Muscle layer of colon (tissue), 2 donors: ENCODE results near the gene TENM4.
"Not testable (repeated sequence)": the region's sequence is repeated elsewhere in the genome, so short reads cannot be mapped to it uniquely, and the experiment has no call there.

Experiments used
- H3K27ac ChIP-seq: one replicate; pipeline ENCODE4 v1.7.0; 2013; ENCODE audit warnings: low read depth, mild to moderate bottlenecking, low read length, moderate library complexity
- H3K27me3 ChIP-seq, 2 donors: one replicate each; pipeline ENCODE4 v1.7.0; 2013; ENCODE audit warnings: low read length in 2 of 2, mild to moderate bottlenecking in 2 of 2; ENCODE audit not compliant: insufficient read depth in 2 of 2, control insufficient read depth in 1 of 2
- H3K36me3 ChIP-seq: one replicate; pipeline ENCODE4 v1.7.0; 2013; ENCODE audit warnings: mild to moderate bottlenecking, low read length; ENCODE audit not compliant: insufficient read depth
- H3K4me1 ChIP-seq: one replicate; pipeline ENCODE4 v1.7.0; 2013; ENCODE audit warnings: mild to moderate bottlenecking, low read length; ENCODE audit not compliant: insufficient read depth
- H3K4me3 ChIP-seq, 2 donors: one replicate each; pipeline ENCODE4 v1.7.0; 2013; ENCODE audit warnings: low read length in 2 of 2, low read depth in 1 of 2, mild to moderate bottlenecking in 1 of 2, moderate library complexity in 1 of 2
- H3K9ac ChIP-seq: one replicate; pipeline ENCODE4 v1.7.0; 2013; ENCODE audit warnings: low read length
- H3K9me3 ChIP-seq: one replicate; pipeline ENCODE4 v1.7.0; 2013; ENCODE audit warnings: mild to moderate bottlenecking, low read length
- donor health status: abdominal sarcoma.
- donor health status: Adenocarcinoma of cecum.

TENM4 gene

DNA sequence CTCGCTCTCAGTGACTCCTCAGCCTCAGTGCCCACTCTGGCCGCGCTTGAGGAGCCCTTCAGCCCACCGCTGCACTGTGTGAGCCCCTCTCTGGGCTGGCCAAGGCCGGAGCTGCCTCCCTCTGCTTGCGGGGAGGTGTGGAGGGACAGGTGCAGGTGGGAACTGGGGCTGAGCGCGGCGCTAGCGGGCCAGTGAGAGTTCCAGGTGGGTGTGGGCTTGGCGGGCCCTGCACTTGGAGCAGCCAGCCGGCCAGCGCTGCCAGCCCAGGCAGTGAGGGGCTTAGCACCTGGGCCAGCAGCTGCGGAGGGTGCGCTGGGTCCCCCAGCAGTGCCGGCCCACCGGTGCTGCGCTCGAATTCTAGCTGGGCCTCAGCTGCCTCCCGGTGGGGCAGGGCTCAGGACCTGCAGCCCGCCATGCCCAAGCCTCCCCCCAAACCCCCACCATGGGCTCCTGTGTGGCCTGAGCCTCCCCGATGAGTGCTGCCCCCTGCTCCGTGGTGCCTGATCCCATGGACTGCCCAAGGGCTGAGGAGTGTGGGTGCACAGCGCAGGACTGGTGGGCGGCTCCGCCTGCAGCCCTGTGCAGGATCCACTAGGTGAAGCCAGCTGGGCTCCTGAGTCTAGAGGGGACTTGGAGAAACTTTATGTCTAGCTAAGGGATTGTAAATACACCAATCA, 802.0 kb downstream of the TENM4 start:
- Histone ChIP-seq H3K4me3 (no peak overlapping the region), H3K36me3 (no peaks in the 10 kb centered on the region), H3K27me3 (no peaks in the 10 kb centered on the region), H3K9ac (no peak overlapping the region), H3K27ac (no peak overlapping the region), H3K9me3 (no peaks in the 10 kb centered on the region), H3K4me1 (no peaks in the 10 kb centered on the region)

DNA sequence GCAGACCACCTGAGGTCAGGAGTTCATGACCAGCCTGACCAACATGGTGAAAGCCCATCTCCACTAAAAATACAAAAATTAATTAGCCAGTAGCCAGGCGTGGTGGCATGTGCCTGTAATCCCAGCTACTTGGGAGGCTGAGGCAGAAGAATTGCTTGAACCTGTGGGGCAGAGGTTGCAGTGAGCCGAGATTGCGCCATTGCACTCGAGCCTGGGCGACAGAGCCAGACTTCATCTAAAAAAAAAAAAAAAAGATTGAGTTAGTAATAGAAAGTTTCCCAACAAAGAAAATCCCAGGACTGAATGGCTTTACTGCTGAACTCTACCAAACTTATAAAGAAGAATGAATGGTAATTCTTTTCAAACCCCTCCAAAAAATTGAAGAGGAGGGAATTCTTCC, 803.3 kb downstream of the TENM4 start:
- H3K4me1 ChIP-seq, H3K9me3 ChIP-seq, H3K4me3 ChIP-seq, H3K27me3 ChIP-seq, H3K27ac ChIP-seq, H3K9ac ChIP-seq, H3K36me3 ChIP-seq: not testable (repeated sequence)

DNA sequence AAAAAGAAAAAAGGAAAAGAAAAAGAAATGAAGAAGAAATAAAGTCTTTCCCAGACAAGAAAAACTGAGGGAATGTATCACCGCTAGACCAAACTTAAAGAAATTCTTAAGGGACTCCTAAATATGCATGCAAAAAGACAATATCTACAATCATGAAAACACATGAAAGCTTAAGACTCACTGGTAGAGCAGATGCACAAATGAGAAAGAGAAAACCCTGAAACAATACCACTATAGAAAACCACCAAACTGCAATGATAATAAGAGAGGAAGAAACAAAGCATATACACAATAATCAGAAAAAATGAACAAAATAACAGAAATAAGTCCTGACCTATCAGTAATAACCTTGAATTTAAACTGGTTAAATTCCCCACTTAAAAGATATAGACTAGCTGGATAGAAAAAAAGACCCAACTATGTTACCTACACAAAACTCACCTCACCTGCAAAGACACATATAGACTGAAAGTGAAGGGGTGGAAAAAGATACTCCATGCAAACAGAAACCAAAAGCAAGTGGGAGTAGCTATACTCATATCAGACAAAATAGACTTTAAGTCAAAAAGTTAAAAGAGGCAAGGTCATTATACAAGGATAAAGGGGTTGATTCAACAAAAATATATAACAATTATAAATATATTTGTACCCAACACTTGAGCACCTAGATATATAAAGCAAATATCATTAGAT, 804.9 kb downstream of the TENM4 start:
- H3K9me3 ChIP-seq = no peaks in the 10 kb centered on the region
- no peaks in the 10 kb centered on the region for H3K27me3 ChIP-seq
- H3K4me1 ChIP-seq = no peaks in the 10 kb centered on the region
- H3K4me3 ChIP-seq = no peak overlapping the region
- no peak overlapping the region for H3K27ac ChIP-seq
- H3K9ac ChIP-seq = no peak overlapping the region
- no peaks in the 10 kb centered on the region for H3K36me3 ChIP-seq

DNA sequence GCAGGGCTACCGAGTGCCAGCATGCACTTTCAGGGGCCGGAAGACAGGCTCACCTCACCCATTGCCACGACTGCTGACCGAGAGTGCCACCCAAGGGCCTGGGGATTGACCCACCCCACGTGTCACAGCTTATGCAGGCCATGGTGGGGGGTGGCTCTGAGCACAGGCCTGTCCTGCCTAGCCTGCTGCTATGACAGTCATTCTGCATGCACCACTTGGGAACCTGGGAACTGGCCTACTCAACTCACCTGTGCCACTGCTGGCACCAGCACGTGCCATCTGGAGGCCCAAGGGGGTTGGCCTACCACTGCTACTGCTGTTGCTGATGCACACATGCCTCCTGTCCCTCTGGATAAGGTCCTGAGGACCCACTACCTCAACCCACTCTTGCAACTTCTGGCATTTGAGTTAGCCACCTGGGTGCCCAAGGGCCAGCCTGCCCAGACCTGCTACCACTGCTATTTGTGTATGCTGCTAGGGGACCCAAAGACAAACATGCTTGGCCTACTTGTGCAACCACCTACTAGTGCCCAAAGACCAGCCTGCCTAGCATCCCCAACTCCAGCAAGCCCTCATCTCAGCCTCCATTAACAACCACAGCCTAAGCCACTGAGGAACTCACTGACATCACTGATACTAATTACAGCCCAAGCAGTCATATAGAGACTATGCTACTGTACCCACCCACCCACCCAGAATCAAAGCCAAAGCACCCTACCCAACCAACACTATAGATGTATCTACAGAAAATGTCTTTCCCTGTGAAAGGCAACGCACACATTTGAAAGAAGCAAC, 807.1 kb downstream of the TENM4 start:
- Histone ChIP-seq H3K27ac (no peak overlapping the region), H3K4me1 (no peaks in the 10 kb centered on the region), H3K36me3 (no peaks in the 10 kb centered on the region), H3K9ac (no peak overlapping the region), H3K4me3 (no peak overlapping the region), H3K9me3 (peaks cover 3% of the 10 kb centered on the region), H3K27me3 (no peaks in the 10 kb centered on the region)

DNA sequence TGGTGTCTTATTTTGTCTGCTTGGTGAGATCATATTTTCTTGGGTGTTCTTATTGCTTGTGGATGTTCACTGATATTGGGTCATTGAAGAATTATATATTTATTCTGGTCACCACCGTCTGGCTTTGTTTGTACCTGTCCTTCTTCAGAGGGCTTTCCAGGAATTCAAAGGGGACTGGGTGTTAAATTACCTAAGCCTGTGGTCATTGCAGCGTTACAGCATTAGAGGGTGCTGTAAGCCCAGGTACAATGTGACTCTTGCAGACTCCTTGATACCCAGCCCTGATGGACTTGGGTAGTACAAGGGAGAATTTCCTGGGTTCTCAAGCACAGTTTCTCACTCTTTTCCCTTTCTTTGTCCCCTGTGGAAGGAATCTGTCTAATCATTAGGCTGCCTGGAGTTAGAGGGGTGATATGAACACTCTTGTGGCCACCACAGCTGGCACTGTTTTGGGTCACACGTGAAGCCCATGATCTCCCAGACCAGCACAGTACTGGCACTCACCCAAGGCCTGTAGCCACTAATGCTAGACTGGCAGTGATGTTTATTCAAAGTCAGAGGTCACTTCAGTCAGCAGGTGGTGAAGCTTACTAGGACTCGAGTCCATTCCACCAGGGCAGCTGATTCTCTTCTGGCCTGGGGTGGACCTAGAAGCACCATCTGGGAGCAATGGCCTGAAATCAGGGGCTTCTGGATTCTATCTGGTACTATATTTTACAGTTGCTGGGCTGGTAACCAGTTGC, 810.1 kb downstream of the TENM4 start:
- no peaks in the 10 kb centered on the region for H3K27me3 ChIP-seq
- no peaks in the 10 kb centered on the region for H3K4me1 ChIP-seq
- no peak overlapping the region for H3K4me3 ChIP-seq
- peaks cover 3% of the 10 kb centered on the region for H3K9me3 ChIP-seq
- H3K9ac ChIP-seq = no peak overlapping the region
- H3K36me3 ChIP-seq = no peaks in the 10 kb centered on the region
- no peak overlapping the region for H3K27ac ChIP-seq

DNA sequence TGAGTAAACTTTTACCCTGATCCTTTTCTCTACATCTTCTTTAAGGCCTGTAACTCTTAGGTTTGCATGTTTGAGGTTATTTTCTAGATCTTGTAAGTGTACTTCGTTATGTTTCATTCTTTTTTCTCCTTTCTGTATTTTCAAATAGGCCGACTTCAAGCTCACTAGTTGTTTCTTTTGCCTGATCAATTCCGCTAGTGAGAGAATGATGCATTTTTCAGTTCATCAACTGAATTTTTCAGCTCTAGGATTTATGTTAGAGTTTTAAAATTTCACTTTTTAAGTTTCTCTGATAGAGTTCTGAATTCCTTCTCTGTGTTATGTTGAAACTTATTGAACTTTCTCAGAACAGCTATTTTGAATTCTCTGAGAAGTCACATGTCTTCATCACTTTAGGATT, 810.7 kb downstream of the TENM4 start:
- Histone ChIP-seq H3K9me3 (peaks cover 3% of the 10 kb centered on the region), H3K27ac (no peak overlapping the region), H3K36me3 (no peaks in the 10 kb centered on the region), H3K4me1 (no peaks in the 10 kb centered on the region), H3K9ac (no peak overlapping the region), H3K27me3 (no peaks in the 10 kb centered on the region), H3K4me3 (no peak overlapping the region)

DNA sequence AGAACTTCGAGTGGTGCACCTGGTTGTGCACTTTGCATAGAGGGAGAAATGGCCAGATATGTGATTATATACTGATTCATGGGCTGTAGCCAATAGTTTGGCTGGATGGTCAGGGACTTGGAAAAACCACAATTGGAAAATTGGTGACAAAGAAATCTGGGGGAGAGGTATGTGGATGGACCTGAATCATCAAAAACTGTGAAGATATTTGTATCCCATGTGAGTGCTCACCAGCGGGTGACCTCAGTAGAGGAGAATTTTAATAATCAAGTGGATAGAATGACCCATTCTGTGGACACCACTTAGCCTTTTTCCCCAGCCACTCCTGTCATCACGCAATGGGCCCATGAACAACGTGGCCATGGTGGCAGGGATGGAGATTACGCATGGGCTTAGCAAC, 818.2 kb downstream of the TENM4 start:
- no peaks in the 10 kb centered on the region for H3K27me3 ChIP-seq
- no peaks in the 10 kb centered on the region for H3K36me3 ChIP-seq

DNA sequence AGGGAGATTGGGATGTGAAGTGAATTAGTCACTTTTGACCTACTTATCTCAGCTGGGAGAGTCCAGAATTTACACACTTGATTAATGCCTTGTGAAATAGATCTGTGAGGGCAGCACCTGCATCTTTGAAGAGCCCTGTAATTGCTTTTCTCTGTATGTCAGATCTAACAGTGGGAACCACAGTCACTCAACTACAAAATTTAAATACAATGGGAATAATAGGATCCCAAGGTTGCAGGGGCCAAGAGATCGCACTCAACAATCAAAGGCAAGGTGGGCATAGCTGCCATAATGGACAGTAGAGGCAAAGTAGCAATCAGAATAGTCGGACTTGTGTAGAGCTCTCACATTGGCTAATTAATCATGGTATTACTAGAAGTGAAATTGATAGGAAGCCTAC, 820.7 kb downstream of the TENM4 start:
- Histone ChIP-seq H3K36me3 (no peaks in the 10 kb centered on the region), H3K9me3 (no peaks in the 10 kb centered on the region), H3K27me3 (no peaks in the 10 kb centered on the region), H3K27ac (no peak overlapping the region), H3K9ac (no peak overlapping the region), H3K4me3 (no peak overlapping the region), H3K4me1 (no peaks in the 10 kb centered on the region)

More for the DNA sequence above, 818.2 kb downstream of the TENM4 start:
- H3K27ac ChIP-seq = no peak overlapping the region
- H3K4me3 ChIP-seq = no peak overlapping the region
- no peak overlapping the region for H3K9ac ChIP-seq
- H3K9me3 ChIP-seq = no peaks in the 10 kb centered on the region
- no peaks in the 10 kb centered on the region for H3K4me1 ChIP-seq

DNA sequence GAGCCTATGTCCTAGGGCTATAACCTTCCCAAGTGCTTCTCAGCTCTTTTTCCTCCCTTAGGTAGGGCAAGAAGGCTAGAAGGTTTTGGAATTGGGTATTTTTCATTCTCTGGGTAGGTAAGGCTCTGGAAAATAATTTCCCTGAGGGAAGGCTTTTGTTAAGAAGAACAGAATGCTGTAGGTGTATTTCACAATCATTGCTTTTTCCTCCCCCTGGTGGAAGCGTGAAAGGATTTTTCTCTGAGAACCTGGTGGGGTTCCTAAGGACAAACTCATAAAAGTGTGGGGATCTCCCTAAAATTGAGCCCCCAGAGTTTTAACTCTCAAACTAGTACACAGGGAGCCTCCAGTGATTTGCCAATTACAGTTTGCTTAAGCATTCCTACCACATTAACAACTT, 825.1 kb downstream of the TENM4 start:
- no peak overlapping the region for H3K4me3 ChIP-seq
- H3K27me3 ChIP-seq = no peaks in the 10 kb centered on the region
- no peaks in the 10 kb centered on the region for H3K4me1 ChIP-seq
- H3K9me3 ChIP-seq = no peaks in the 10 kb centered on the region
- H3K36me3 ChIP-seq = no peaks in the 10 kb centered on the region
- H3K9ac ChIP-seq = no peak overlapping the region
- H3K27ac ChIP-seq = no peak overlapping the region

DNA sequence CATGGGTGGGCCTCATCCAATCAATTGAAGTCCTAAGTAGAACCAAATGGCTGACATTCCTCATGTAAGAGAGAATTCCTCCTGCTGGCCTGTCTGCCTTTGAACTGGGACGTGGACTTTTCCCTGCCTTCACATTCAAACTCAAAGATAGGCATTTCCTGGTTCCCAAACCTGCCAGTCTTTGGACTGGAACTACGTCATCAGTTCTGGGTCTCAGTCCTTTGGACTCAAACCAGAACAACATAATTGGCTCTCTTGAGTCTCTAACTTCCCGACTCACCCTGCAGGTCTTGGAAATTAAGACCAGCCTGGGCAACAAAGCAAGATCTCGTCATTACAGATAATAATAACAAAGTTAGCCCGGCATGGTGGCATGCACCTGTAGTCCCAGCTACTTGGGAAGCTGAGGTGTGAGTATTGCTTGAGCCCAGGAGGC, 827.4 kb downstream of the TENM4 start:
- Histone ChIP-seq H3K9me3 (no peaks in the 10 kb centered on the region), H3K27ac (no peak overlapping the region), H3K9ac (no peak overlapping the region), H3K27me3 (no peaks in the 10 kb centered on the region), H3K4me3 (no peak overlapping the region), H3K36me3 (no peaks in the 10 kb centered on the region), H3K4me1 (no peaks in the 10 kb centered on the region)

DNA sequence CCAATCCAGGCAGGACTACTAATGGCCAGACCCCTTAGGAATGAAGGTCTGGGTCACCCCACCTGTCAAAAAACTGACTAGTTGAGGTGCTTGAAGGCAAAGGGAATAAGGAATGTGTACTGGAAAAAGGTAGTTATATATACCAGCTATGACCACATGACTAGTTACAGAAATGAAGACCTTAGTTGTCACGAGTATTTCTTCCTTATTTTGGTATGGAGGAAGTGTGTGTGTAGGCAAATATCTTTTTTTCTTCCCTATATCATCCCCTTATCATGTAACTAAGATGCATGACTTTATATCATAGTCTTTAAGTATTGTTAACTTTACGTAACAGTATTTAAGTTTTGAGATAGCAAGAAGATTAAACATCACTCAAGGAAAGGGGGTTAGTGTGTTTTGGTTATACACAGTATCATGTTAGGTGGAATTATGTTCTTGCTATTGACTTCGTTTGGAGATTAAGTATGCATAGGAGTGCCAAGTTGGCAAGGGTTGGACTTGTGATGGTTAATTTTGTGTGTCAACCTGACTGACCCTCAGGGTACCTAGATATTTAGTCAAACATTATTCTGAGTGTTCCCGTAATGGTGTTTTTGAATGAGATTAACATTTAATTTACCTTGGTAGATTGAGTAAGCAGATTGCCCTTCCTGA, 828.0 kb downstream of the TENM4 start:
- Histone ChIP-seq H3K27ac (no peak overlapping the region), H3K9me3 (no peaks in the 10 kb centered on the region), H3K4me3 (no peak overlapping the region), H3K9ac (no peak overlapping the region), H3K36me3 (no peaks in the 10 kb centered on the region), H3K27me3 (no peaks in the 10 kb centered on the region), H3K4me1 (no peaks in the 10 kb centered on the region)
